GM21526 (cell line): ENCODE data around the gene NLGN4X.
A peak's percentile ranks its signal among the peaks of the same experiment; 100 is the strongest.

Source experiments
- ATAC-seq: cut with Tn5 transposase; IDR thresholded peaks from one replicate; pipeline ENCODE4 v1.9.1; 2021; ENCODE audit warnings: moderate library complexity; ENCODE audit not compliant: unreplicated experiment, low FRiP score

NLGN4X gene

DNA sequence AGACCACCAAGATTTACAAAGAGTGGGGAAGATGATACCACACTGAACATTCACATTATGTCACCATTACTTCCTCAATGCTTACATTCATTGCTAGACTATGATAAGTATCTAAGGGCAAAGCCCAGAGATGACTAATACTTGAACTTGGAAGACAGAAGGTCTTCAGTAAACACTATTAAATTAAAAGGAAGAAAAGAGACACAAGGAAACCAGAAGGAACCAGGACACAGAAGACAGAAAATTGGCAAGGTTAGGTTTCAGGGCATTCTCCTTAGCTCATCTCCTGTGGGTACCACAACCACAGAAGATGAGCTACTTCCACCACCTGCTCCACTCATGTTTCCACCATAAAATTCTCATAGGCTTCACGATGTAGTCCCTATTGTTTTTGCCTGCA, 64.9 kb downstream of the NLGN4X start:
- no peak for ATAC-seq

DNA sequence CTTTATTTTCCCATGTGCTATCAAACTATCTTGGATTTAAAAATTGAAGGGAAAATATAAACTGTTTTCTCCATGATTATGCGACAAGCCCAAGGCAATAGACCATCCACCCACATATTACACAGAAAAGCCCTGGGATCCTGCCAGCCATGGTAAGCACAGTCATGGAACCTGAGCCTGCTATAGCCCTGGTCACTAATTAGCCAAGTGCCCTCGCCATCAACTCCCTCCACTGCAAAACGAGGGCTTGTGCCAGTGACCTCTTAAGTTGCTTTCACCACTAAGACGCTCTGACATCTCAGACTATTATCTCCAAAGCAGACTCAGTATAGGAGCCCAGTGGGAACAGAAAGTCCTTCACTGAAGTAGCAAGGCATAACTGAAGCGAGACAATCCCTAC, 69.2 kb downstream of the NLGN4X start:
- no peak for ATAC-seq

DNA sequence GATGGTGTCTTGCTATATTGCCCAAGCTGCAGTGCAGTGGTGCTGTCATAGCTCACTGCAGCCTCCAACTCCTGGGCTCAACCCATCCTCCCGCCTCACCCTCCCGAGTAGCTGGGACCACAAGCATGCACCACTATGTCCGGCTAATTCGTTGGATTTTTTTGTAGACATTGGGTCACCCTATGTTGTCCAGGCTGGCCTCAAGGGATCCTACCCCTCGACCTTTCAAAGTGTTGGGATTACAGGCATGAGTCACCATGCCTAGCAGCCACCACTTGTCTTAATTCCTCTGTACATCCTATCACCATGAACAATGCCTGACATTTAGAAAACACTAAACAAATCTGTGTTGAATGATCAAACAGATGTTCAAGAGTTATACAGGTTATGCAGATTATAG, 76.7 kb downstream of the NLGN4X start:
- no peak for ATAC-seq

DNA sequence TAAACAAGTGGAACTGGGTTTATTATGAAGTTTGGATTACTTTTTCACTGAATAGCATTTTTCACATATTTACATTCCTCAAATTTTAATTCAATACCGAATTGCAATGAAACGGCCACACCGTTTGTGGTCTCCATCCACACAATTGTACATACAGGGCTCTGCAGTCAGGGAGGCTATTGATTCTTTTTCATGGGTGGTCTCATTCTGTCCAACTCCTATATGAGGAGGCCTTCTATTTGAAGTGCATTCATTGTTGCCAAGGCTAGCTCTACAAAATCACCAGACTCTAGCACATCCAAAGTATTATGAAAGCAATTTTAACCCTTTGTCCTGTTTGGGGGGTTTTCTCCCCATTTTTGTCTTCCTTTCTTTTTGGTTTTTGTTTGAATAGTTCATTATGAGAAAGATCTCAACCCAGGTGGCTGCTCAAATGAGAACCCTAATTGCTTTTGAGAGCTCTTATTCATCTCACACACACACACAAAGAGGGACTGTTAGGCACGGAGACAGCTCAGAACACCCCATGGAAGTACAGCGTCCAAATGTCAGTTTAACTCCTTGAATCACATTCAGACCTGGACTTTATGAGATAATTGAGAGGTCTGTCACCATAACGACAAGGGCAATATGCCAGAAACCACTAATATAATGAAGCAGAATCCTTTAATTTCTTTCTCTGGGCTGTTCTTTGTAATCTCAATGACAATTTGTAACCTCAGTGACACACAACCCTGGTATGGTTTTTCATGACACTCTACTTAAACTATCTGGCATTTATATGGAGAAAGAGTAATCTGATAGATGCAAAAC, 79.4 kb downstream of the NLGN4X start:
- no peak for ATAC-seq

DNA sequence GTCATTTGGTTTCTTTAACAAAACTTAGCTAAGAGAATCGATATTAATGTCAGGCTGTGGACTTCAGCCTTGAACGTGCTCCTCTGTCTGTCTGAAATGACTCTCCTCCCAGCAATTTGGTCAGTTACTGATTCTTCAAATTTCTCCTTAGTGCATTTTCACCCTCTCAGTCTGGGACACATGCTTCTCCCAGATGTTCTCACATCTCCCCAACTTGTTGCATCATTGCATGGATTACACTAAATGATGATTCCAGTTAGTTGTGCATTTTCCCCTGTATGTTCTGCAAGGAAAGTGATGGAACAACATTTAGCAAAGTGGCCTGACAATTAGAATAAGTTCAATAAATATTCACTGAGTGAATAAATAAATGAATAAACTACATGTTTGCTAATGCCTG, 94.4 kb downstream of the NLGN4X start:
- no peak for ATAC-seq

DNA sequence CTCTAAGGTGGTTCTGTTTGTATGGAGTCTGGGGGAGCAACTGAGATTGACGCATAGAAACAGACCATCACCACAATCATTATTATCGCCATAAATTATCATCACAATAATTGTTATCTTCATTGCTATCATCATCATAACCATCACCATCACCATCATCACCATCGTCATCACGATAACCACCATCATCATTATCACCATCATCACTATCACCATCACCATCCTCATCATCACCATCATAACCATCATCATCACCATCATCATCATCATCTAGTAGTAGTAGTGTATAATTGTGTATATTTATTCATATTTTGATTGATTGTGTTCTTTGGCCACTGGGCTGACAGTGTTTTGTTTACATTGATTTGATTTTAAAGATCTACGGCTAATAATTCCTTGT, 95.7 kb downstream of the NLGN4X start:
- ATAC-seq: no peak

DNA sequence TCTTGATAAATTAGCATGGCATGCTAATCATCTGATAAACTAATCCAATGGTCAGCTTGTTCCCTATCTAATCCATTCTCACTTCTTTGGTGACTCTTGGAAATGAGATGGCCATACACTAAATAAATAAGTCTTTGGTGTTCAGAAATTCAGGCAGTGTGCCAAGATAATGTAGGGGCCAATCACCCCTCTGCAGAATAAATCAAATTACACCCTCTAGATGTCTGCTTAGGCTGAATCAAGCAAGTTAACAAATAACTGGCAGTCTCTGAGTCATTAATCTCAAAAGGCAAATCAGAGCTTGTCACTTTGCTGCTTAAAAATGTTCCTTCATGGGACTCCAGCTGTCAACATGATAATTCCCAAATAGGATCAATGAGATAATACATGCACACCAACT, 97.4 kb downstream of the NLGN4X start:
- no peak for ATAC-seq

DNA sequence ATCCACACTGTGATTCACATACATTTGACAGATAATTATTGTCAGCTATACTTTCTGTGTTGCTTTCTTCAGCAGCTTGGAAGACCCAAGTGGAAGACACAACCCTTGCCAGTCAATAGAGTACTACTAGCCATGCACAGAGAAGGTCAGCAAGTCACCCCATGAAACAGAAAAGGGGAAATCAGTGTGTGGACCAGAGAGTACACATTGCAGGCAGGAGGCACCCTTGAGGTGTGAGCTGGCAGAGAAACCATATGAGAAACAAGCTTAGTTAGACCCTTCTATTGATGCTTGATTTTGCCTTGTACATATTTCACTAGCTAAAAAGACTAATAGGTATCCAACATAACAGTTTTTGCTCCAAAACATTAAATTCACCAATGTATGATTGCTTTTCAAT, 99.5 kb downstream of the NLGN4X start:
- no peak for ATAC-seq

DNA sequence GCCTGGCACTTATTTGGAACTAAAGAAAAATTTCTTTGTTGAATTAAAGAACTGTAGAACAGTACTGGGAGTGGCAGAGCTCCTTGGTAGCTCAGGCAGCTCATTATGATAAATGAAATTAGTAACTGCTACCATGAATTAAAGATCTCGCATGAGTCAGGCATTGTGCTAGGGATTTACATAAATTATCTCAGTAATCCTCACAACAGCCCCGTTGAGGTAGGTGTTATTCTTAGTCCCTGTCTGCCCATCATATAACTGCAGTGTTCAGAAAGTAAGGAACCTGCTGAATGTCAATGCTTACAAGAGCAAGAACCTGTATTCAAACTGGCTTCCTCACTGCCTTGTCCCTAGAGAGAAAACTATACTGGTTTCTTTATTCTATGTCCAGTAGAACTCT, 108.3 kb downstream of the NLGN4X start:
- no peak for ATAC-seq

DNA sequence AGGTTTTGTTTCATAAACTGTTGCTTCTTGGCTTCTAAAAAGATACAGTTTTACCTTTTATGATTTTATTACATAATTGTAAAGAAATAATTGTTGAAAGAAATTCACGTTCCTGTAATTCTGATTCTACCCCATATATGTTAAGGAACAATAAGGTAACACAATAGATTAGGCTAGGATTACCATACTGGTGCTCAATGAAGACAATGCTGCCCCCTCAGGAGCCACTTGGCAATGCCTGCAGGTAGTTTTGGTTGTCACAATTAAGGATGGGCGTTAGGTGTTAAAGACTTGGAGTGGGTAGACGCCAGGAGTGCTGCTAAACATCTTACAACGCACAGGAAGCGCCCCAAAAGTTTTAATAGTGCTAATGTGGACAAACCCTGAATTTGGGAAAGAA, 133.2 kb downstream of the NLGN4X start:
- ATAC-seq: no peak

DNA sequence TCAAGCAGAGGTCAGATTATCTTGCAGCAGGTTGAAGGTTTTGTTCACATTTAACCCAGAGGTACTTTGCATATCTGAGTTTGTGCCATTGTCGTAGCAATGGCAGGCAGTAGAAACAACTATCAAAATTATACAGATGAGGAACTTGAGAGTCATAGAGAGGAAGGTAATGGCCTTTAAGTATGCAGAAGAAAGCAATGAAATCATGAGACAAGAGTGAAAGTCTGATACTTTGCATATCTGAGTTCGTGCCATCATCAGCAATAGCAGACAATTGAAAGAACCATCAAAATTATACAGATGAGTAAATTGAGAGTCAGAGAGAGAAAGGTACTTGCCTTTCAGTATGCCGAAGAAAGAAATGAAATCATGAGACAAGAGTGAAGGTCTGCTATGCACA, 154.1 kb downstream of the NLGN4X start:
- no peak for ATAC-seq

DNA sequence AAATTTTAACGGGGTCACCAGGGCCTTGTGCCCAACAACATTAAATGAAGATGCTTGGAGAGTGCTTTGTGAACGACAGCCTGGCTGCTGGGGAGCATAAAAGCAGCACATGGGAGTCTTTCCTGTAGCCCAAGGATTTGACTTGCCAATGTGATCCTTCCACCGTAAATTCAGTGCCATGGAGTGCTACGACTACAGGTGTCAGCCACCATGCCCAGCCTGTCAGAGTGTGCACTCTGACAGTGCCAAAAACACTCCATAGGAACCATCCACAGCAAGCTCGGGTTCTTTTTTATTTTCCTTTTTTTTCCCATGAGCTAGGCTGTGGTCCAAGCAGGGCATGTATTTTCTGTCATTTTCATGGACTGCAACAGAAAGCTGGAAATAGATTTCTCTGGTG, 156.9 kb downstream of the NLGN4X start:
- no peak for ATAC-seq

DNA sequence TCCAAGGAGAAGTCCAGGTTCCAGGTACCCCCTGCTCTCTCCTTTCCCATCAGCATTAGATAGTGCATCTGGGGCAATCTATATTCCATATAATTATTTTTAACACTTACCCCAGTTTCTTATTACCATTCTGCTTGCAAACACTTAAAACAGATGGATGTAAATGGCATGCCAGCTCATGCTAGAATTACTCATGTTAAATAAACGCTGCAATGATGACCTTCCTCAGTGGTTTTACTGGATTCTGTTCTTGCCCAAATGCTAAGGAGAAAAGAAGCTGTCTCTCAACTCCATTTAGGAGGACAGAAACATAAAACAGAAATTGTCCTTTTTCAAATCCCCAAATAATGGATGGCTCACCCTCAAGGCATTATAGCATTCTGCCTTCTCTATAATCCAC, 161.1 kb downstream of the NLGN4X start:
- no peak for ATAC-seq

DNA sequence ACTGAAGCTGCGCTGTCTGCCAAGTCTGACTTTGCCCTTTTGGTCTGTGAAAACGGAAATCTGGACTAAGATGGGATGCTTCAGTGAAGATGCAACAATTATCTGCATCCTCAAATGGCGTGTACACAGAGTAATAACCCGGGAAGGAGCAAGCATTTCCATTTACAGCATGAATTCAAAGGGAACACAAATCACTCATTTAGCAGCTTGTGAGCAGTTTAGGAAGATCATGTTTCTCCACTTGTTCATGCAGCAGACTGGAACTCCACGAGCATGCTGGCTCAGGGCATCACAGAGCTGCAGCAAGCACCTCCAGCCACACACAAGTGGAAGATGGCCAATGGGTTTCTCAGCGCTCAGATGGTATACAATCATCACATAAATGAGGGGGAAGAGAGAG, 175.5 kb downstream of the NLGN4X start:
- no peak for ATAC-seq

DNA sequence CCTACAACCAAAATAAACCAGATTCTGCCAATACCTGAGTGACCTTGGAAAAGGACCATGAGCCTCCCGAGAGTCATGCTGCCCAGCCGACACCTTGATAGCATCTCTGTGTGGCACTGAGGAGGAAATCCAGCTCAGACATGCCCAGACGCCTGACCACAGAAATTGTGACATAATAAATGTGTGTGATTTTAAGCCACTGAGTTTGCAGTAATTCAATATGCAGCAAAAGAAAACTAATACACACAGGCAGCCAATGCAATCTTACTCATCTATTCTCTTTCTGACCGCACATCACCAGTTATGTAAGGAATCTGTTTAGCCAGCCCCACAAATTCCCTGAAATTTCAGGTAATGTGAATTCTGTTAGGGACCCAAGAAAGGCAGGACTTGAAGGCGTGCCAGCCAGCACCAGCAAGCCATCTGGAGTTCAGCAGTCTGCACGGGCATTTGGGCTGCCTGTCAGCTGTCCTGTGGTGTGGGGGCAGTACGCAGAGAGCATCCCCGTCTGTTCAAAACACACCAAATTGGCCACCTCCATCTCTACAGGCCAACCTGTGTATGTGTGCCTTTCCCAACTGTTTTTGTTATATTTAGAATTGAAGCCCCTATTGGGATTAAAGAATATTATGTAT, 176.4 kb downstream of the NLGN4X start:
- ATAC-seq: no peak

DNA sequence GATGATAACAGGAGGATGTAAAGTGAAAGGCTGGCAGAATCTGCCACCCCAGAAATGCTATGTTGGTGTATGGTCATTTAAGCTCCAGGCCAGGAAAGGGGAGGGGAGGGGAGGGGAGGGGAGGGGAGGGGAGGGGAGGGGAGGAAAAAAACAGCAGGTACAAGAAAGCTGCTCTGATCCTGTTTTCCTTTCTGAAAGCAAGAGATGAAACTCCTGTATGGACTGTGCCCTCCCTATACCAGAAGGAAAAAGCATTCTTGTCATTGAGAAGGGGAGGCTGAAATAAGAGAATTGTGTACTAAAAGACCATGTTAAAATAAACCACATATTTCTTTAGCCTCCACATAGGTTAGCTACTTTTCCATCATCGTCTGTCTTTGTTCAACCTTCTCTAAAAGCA, 179.5 kb downstream of the NLGN4X start:
- no peak for ATAC-seq

DNA sequence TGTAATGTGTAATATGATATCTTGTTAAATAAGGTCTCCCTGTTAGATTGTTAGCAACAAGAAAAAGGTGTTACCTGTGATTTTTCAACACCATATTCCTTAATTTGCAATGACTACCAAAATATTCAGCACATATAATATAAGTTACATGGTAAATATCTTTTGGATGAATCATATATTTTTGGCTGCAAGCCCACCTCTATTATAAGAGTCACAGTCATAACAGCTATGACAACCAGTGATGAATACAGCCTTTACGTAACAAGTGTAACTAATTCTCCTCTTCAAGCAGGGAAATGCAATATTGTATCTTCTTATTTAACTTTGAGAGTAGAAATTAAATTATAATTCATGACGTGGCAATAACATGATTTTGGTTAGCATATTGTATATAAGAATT, 187.0 kb downstream of the NLGN4X start:
- no peak for ATAC-seq

DNA sequence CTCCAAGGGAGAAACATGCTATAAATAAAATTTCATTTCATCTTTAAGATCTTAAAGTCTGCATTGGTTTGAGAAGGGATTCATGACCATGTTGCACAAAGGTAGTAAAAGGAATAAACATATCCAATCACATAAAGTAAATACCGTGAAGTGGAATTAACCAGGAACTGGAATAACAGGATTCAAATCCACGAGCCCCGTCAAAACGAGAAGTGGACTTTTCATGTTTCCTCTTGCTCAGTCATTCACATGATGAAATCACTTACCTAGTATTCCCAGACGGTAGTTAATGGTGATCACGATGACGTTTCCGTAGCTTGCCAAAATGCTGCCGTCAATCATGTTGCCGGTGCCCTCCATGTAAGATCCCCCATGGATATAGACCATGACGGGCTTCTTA, 199.7 kb downstream of the NLGN4X start:
- no peak for ATAC-seq

DNA sequence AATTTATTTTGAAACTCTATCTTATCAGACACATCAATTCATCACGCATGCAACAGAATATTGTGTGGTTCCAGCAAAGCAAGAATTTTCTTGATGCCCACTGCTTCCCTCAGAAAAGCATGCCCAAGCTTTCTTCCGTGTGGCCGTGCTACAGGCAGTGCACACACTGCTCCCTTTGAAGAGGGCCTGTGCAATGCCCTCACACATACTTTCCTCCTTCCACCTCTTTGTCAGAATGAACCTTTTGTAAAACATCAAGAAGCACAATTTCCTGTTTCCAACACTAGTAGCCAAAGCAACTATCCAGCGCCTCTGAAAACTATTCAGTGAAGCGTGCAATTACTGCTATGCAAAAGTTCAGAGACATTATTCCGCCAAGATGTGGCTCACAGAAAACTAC, 201.7 kb downstream of the NLGN4X start:
- no peak for ATAC-seq

DNA sequence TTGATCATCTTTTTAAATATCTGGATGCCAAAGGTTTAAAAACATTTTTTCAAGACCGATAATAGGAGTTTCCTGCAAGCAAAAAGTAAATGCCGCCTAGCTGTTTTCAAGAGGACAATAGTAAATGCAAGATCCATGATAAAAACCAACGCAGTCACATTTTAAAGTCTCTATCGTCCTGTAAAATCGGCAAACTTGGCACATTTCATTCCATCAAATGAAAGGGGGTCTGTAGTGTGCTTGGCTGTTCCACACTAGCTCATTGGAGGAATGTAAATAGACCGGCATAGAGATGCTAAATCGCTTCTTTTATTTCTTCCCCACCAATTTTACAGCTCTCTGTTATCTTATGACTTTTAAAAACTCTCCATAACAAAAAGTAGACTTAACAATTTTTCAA, 202.2 kb downstream of the NLGN4X start:
- no peak for ATAC-seq

DNA sequence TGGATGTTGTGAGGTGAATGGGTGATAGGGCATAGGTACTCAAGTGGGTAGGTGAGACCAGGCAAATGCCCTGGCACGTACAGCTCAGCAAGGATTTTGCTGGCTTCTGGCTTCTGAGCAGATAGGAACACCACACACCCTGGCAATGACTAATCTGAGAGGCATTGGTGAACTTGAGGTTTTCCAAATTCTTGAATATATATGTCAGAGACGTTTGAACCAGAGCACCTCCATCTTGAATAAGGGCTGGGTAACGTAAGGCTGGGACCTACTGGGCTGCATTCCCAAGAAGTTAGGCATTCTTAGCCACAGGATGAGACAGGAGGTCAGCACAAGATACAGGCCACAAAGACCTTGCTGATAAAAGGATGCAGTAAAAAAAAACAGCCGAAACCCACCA, 204.5 kb downstream of the NLGN4X start:
- no peak for ATAC-seq

DNA sequence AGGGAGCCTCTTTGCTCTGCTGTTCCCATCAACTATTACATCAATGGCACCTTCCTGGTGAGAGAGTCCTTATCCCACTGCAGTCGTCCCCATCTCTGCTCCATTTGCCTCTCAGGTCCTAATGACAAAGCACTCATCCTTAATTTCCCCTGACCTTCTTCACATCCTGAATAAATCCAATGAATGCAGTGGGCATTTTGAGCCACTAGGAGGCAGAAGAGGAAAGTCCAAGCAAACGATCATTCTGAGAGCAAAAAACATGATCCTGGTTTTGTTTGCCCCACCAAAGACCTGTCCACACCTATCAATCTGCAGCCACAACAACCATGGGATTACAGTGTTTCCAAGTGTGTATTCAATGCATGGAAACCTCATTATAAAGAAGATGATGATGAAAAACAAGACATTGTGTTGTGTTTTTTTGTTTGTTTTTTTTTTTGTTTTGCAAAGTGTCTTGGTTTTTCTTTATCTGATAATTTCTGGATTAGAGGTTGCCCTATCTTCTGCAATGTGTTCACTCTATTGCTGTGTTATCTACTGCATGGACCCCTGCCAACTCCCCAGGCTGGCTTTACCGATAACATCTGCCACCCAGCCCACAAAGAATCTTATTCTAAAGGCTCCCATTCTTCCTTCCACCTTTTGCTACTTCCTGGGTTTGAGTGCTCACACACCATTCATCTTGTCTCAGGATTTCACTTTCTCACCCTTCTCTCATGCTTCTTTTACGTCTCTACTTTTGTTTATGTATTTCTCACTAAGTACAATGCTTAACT, 207.2 kb downstream of the NLGN4X start:
- peak; percentile 83 for ATAC-seq
